MCF 10A (cell line): ENCODE results near the gene EVA1B. TPM values are rescaled to one million over a fixed set of nuclear protein-coding genes. Genes with fewer than 3 reads are reported as not detected.

ENCODE experiments used
- BruUV-seq: library from RNA; stranded (reverse); fragments of 400-500 nt; replicated peaks from 2 replicates; lab custom pipeline; 2021; lab: Mats Ljungman, UMichigan
- CTCF ChIA-PET: fragments of 300-600 bp; sonication (Branson Sonifier 250); formaldehyde crosslinking; extraction: SDS; loops from one replicate; lab custom pipeline; 2021; ENCODE audit warnings: antibody characterized with exemption, inconsistent platforms; lab: Yijun Ruan, JAX
- POLR2A ChIA-PET: fragments of 300-600, 350-650 bp; sonication (Branson Sonifier 250); formaldehyde crosslinking; extraction: SDS; loops from one replicate; lab custom pipeline; 2020; ENCODE audit warnings: antibody characterized with exemption, inconsistent platforms; lab: Yijun Ruan, JAX
- DNase-seq: peaks from one replicate; pipeline ENCODE4 v3.0.0-alpha.2; 2018; ENCODE audit not compliant: unreplicated experiment
- H3K27ac Mint-ChIP-seq: one replicate; pipeline ENCODE4 v1.8.0; 2022; ENCODE audit warnings: mild to moderate bottlenecking, low read depth, mixed read lengths; ENCODE audit not compliant: unreplicated experiment
- H3K27me3 Mint-ChIP-seq: one replicate; pipeline ENCODE4 v1.8.0; 2022; ENCODE audit warnings: mixed read lengths; ENCODE audit not compliant: insufficient read depth, unreplicated experiment
- H3K36me3 Mint-ChIP-seq: one replicate; pipeline ENCODE4 v1.8.0; 2022; ENCODE audit warnings: mild to moderate bottlenecking, moderate library complexity, mixed read lengths; ENCODE audit not compliant: insufficient read depth, unreplicated experiment
- H3K4me1 Mint-ChIP-seq: one replicate; pipeline ENCODE4 v1.8.0; 2022; ENCODE audit warnings: mixed read lengths; ENCODE audit not compliant: insufficient read depth, unreplicated experiment
- H3K4me3 Mint-ChIP-seq: one replicate; pipeline ENCODE4 v1.8.0; 2022; ENCODE audit warnings: mild to moderate bottlenecking, moderate library complexity, mixed read lengths; ENCODE audit not compliant: unreplicated experiment
- H3K9me3 Mint-ChIP-seq: one replicate; pipeline ENCODE4 v1.8.0; 2022; ENCODE audit warnings: mixed read lengths; ENCODE audit not compliant: unreplicated experiment
- CTCF ChIP-seq: fragments of 200-600 bp; IDR thresholded peaks from one replicate; pipeline ENCODE4 v1.8.0; 2022; ENCODE audit warnings: antibody characterized with exemption, mild to moderate bottlenecking; ENCODE audit not compliant: unreplicated experiment
- intact Hi-C: fragments of 100-400 bp; cut with micrococcal nuclease; formaldehyde crosslinking; loops from 2 replicates; pipeline ENCODE4 v1.14.1; 2022
- total RNA-seq: library from RNA; stranded (reverse); gene quantifications from 2 replicates; pipeline ENCODE4 v1.2.3, GENCODE V29; 2022

The EVA1B gene
- total RNA-seq, 1 experiment from 2014 or later = 4.8 TPM

- CTCF ChIA-PET = interaction anchor here (0.6 to 9.6 kb wide), 19 partner anchors 8 to 201 kb away, joined by 3 to 118 read pairs (median 10); partner anchors contain the start of genes LSM10 and SH3D21
- no peaks in the 10 kb centered on the region for H3K9me3 Mint-ChIP-seq
Measured at GRCh38 chr1:36343651-36344394, 20.4 kb upstream of the EVA1B start.

GRCh38 chr1:36342426-36343185 is 19.2 kb upstream of the EVA1B start:
- CTCF ChIA-PET = interaction anchor here (0.5 to 9.6 kb wide), 35 partner anchors 9 to 1408 kb away, joined by 3 to 118 read pairs (median 4); partner anchors contain the start of genes LSM10, OSCP1, SH3D21 and STK40
- Mint-ChIP-seq H3K9me3 (no peaks in the 10 kb centered on the region), H3K27ac (peak overlapping the region; percentile 19), H3K4me3 (no peak overlapping the region), H3K27me3 (no peaks in the 10 kb centered on the region), H3K4me1 (peaks cover 8% of the 10 kb centered on the region), H3K36me3 (peaks cover 16% of the 10 kb centered on the region)
- intact Hi-C loops = loop anchor here (1.0 kb wide), 2 partner anchors 27 to 79 kb away; no protein-coding TSS in a partner anchor
- POLR2A ChIA-PET = interaction anchor here (0.5 to 1.1 kb wide), 4 partner anchors 10 to 55 kb away, joined by 3 to 5 read pairs (median 3); no protein-coding TSS in a partner anchor
- peak; percentile 74 for DNase-seq
- peak; percentile 78 for TF ChIP-seq CTCF
- BruUV-seq = no TSS peak

More at GRCh38 chr1:36343651-36344394, 20.4 kb upstream of the EVA1B start:
- no TSS peak for BruUV-seq
- Mint-ChIP-seq H3K27me3 (no peaks in the 10 kb centered on the region), H3K4me3 (no peak overlapping the region), H3K4me1 (peaks cover 13% of the 10 kb centered on the region), H3K36me3 (peaks cover 26% of the 10 kb centered on the region), H3K27ac (no peak overlapping the region)
- intact Hi-C loops = no loop called here
- TF ChIP-seq CTCF = no peak
- POLR2A ChIA-PET = no interaction called here
- DNase-seq = no peak

GRCh38 chr1:36341626-36342320 is 18.3 kb upstream of the EVA1B start:
- POLR2A ChIA-PET = interaction anchor here (0.9 kb wide), 1 partner anchor 10 kb away, joined by 3 read pairs; no protein-coding TSS in a partner anchor

More at GRCh38 chr1:36341626-36342320, 18.3 kb upstream of the EVA1B start:
- DNase-seq = no peak
- TF ChIP-seq CTCF = no peak
- Mint-ChIP-seq H3K27me3 (no peaks in the 10 kb centered on the region), H3K27ac (no peak overlapping the region), H3K9me3 (no peaks in the 10 kb centered on the region), H3K4me1 (peaks cover 8% of the 10 kb centered on the region), H3K4me3 (no peak overlapping the region), H3K36me3 (peaks cover 13% of the 10 kb centered on the region)
- CTCF ChIA-PET = interaction anchor here (0.6 to 9.6 kb wide), 30 partner anchors 8 to 1408 kb away, joined by 3 to 118 read pairs (median 6); partner anchors contain the start of genes LSM10, OSCP1, SH3D21 and STK40
- BruUV-seq = no TSS peak
- intact Hi-C loops = loop anchor here (1.0 kb wide), 2 partner anchors 28 to 80 kb away; no protein-coding TSS in a partner anchor
